ENCODE measurements around the gene IMMP2L.

The IMMP2L gene

DNA sequence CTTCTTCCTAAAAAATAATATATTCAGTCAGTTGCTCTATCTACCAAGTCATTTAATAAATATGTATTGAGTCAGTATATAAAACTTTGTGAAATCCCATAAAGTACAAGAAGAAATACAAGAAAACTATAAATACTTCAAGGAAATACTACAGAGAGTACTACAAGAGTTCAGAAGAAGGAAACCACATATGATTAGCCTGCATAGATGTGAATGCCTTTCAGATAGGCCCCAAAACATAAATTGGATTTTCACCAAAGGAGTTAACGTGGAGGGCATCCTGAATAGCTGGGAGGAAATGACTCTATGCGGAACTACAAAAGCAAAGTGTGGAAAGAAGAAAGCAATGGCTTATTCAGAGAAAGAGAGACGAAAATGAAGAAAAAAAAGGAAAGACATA is 351.3 kb downstream of the IMMP2L start:
- Histone ChIP-seq H3K9me3 (ENCODE audit: severe bottlenecking) (no peaks in the 10 kb centered on the region), H3K27ac (ENCODE audit: poor library complexity, severe bottlenecking) (no peak overlapping the region), H3K4me3 (ENCODE audit: severe bottlenecking) (no peak overlapping the region), H3K36me3 (ENCODE audit: low read depth) (no peaks in the 10 kb centered on the region), H3K4me1 (ENCODE audit: insufficient read depth, poor library complexity, severe bottlenecking) (no peaks in the 10 kb centered on the region), H3K27me3 (ENCODE audit: insufficient read depth, poor library complexity, severe bottlenecking) (no peaks in the 10 kb centered on the region)
- ATAC-seq (ENCODE audit: low read depth) (no peak), DNase-seq (ENCODE audit: low spot score) (no peak)
- TF ChIP-seq, protein P1, sequence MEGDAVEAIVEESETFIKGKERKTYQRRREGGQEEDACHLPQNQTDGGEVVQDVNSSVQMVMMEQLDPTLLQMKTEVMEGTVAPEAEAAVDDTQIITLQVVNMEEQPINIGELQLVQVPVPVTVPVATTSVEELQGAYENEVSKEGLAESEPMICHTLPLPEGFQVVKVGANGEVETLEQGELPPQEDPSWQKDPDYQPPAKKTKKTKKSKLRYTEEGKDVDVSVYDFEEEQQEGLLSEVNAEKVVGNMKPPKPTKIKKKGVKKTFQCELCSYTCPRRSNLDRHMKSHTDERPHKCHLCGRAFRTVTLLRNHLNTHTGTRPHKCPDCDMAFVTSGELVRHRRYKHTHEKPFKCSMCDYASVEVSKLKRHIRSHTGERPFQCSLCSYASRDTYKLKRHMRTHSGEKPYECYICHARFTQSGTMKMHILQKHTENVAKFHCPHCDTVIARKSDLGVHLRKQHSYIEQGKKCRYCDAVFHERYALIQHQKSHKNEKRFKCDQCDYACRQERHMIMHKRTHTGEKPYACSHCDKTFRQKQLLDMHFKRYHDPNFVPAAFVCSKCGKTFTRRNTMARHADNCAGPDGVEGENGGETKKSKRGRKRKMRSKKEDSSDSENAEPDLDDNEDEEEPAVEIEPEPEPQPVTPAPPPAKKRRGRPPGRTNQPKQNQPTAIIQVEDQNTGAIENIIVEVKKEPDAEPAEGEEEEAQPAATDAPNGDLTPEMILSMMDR (IDR thresholded peaks at IDR 0.05; ENCODE audit: poor library complexity, severe bottlenecking) = no peak

DNA sequence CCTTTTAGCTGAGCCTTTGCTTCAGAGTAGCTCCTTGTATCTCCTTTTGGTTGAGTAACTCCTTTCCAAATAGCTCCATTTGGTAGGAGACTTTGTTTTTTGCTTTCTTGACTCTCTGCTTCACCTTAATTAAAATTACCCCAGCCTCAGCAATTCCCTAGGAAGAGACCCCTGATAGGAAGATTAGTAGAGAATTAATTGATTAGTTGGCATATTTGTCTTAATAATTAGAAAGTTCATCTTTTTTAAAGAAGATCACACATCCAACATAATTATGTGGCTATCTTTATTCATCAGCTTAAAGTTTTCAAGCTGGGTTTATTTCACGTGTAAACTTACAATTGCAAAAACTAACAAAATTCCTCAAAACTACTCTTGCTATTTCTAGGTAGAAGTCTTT is 352.2 kb downstream of the IMMP2L start:
- DNase-seq (ENCODE audit: low spot score) (no peak), ATAC-seq (ENCODE audit: low read depth) (no peak)
- H3K27ac ChIP-seq (ENCODE audit: poor library complexity, severe bottlenecking) = no peak overlapping the region
- TF ChIP-seq, protein P1 (IDR thresholded peaks at IDR 0.05; ENCODE audit: poor library complexity, severe bottlenecking) = no peak
- H3K9me3 ChIP-seq (ENCODE audit: severe bottlenecking) = no peaks in the 10 kb centered on the region
- no peak overlapping the region for H3K4me3 ChIP-seq (ENCODE audit: severe bottlenecking)
- no peaks in the 10 kb centered on the region for H3K27me3 ChIP-seq (ENCODE audit: insufficient read depth, poor library complexity, severe bottlenecking)
- no peaks in the 10 kb centered on the region for H3K36me3 ChIP-seq (ENCODE audit: low read depth)
- no peaks in the 10 kb centered on the region for H3K4me1 ChIP-seq (ENCODE audit: insufficient read depth, poor library complexity, severe bottlenecking)

DNA sequence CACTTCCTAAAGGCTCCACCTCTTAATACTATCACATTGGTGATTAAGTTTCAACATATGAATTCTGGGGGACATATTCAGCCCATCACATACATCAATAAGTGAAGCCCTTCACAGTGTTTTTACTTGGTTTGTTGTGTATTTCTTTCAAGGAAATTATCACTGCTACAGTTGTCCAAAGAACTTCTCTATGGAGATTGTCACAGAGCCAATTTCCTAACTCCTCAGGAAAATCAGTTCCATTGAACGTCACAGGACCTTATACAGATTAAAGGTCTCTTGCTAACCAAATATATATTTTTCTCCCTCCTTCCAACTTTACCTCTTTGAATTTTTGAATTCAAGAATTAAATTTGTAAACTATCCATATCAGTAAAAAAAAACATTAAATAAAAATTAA is 357.0 kb downstream of the IMMP2L start:
- no peaks in the 10 kb centered on the region for H3K27me3 ChIP-seq (ENCODE audit: insufficient read depth, poor library complexity, severe bottlenecking)
- no peaks in the 10 kb centered on the region for H3K9me3 ChIP-seq (ENCODE audit: severe bottlenecking)
- TF ChIP-seq, protein P1 (IDR thresholded peaks at IDR 0.05; ENCODE audit: poor library complexity, severe bottlenecking) = no peak
- no peaks in the 10 kb centered on the region for H3K36me3 ChIP-seq (ENCODE audit: low read depth)
- no peak overlapping the region for H3K4me3 ChIP-seq (ENCODE audit: severe bottlenecking)
- no peaks in the 10 kb centered on the region for H3K4me1 ChIP-seq (ENCODE audit: insufficient read depth, poor library complexity, severe bottlenecking)
- ATAC-seq (ENCODE audit: low read depth) (no peak), DNase-seq (ENCODE audit: low spot score) (no peak)
- no peak overlapping the region for H3K27ac ChIP-seq (ENCODE audit: poor library complexity, severe bottlenecking)

DNA sequence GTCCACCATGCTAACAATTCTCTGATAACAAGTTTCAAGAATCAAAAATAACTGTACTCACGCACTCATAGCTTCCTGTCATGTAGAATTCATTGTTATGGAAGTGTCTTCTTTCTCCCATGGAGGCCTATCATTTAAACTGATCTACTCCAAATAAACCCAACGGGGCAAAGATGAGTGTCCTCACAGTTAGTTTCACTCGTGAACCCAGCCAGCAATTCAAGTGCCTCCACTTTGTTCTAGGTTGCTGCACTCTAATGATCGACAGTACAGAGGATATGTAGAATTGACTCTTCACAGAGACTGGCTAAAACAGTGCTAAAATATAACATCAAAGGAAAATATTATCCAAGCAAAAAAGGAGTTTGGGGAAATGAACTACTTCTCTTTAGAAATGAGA is 360.0 kb downstream of the IMMP2L start:
- Histone ChIP-seq H3K27me3 (ENCODE audit: insufficient read depth, poor library complexity, severe bottlenecking) (no peaks in the 10 kb centered on the region), H3K27ac (ENCODE audit: poor library complexity, severe bottlenecking) (no peak overlapping the region), H3K9me3 (ENCODE audit: severe bottlenecking) (no peaks in the 10 kb centered on the region), H3K4me3 (ENCODE audit: severe bottlenecking) (no peak overlapping the region), H3K4me1 (ENCODE audit: insufficient read depth, poor library complexity, severe bottlenecking) (peaks cover 15% of the 10 kb centered on the region), H3K36me3 (ENCODE audit: low read depth) (no peaks in the 10 kb centered on the region)
- DNase-seq (ENCODE audit: low spot score) = no peak
- no peak for ATAC-seq (ENCODE audit: low read depth)
- TF ChIP-seq, protein P1 (IDR thresholded peaks at IDR 0.05; ENCODE audit: poor library complexity, severe bottlenecking) = no peak

DNA sequence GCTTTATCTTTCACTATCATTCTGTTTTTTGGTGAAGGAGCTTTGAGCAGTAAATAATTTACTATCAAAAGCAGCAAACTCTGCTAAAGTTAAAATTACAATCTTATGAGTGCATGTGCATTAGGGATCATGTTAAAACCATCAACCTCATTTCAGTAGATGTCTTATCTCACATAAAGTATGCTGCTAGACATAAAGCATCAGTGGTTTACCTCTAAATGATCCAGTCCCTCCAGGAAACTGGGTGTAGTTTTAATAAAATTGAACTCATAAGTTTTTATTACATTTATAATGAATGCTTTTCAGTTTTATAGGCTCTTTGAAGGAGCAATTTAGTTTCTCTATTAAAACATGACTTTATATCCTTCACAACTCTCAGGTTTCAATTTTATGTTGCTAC is 362.6 kb downstream of the IMMP2L start:
- Histone ChIP-seq H3K4me1 (ENCODE audit: insufficient read depth, poor library complexity, severe bottlenecking) (peaks cover 15% of the 10 kb centered on the region), H3K36me3 (ENCODE audit: low read depth) (no peaks in the 10 kb centered on the region), H3K27me3 (ENCODE audit: insufficient read depth, poor library complexity, severe bottlenecking) (no peaks in the 10 kb centered on the region), H3K9me3 (ENCODE audit: severe bottlenecking) (no peaks in the 10 kb centered on the region), H3K27ac (ENCODE audit: poor library complexity, severe bottlenecking) (no peak overlapping the region), H3K4me3 (ENCODE audit: severe bottlenecking) (no peak overlapping the region)
- TF ChIP-seq, protein P1 (IDR thresholded peaks at IDR 0.05; ENCODE audit: poor library complexity, severe bottlenecking) = no peak
- DNase-seq (ENCODE audit: low spot score) (no peak), ATAC-seq (ENCODE audit: low read depth) (no peak)

Measured in RWPE2 (cell line).